Epithelial cell of esophagus (primary cell): ENCODE measurements around the gene EFEMP2.

Experiments used
- DNase-seq: peaks from one replicate; pipeline ENCODE4 v3.0.0; 2010; ENCODE audit warnings: low read depth
- H3K4me3 ChIP-seq: 2 replicates; pipeline ENCODE4 v1.5.1; 2011; ENCODE audit warnings: mild to moderate bottlenecking, low read length, control low read depth
- TF ChIP-seq, protein P1 (sequence below): IDR thresholded peaks from 2 replicates; pipeline ENCODE4 v1.5.1; 2011; ENCODE audit warnings: low read depth, mild to moderate bottlenecking, low read length, control low read depth, inconsistent platforms; ENCODE audit not compliant: insufficient read depth; ENCODE audit errors: missing control alignments

The EFEMP2 gene

DNA sequence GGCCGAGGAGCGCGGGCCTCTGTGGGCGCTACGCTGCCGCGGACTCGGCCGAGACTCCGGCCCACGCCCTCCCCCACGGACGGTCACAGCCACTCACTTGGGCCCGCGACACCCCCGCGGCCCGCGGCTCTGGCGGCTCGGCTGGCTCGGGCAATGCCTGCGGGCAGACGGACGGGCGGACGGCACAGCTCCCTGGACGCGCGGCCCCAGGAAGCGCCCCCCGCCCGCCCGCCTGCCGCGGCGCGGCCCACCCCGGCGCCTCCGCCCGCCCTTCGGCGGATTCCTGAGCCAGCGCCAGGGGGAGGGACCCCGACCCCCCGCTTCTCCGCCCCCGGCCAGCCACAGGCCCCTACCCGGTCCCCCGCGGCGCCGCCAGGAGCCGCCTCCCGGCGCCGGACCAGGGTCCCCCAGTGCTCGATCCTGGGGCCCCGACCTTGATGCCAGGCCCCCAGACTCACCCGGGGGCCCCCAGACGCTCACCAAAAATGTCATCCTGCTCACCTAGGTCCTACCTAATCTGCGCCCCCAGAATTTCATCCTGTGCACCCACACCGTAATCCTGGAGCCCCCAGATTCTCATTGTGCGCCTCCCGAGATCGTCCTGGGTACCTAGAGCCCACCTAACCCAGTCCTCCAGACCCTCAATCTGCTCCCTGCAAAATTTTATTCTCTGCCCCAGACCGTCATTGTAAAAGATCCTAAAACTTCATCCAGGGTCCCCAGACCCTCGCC, at the start of gene EFEMP2:
EFEMP2 (minus strand) TSS at position 215 of the 732 bp plus-strand sequence. CDS start 446 bp downstream, outside the sequence.
- TF ChIP-seq, protein P1, sequence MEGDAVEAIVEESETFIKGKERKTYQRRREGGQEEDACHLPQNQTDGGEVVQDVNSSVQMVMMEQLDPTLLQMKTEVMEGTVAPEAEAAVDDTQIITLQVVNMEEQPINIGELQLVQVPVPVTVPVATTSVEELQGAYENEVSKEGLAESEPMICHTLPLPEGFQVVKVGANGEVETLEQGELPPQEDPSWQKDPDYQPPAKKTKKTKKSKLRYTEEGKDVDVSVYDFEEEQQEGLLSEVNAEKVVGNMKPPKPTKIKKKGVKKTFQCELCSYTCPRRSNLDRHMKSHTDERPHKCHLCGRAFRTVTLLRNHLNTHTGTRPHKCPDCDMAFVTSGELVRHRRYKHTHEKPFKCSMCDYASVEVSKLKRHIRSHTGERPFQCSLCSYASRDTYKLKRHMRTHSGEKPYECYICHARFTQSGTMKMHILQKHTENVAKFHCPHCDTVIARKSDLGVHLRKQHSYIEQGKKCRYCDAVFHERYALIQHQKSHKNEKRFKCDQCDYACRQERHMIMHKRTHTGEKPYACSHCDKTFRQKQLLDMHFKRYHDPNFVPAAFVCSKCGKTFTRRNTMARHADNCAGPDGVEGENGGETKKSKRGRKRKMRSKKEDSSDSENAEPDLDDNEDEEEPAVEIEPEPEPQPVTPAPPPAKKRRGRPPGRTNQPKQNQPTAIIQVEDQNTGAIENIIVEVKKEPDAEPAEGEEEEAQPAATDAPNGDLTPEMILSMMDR = no peak
- peak within 1 kb of the TSS; percentile 65 for H3K4me3 ChIP-seq
- DNase-seq = no peak

DNA sequence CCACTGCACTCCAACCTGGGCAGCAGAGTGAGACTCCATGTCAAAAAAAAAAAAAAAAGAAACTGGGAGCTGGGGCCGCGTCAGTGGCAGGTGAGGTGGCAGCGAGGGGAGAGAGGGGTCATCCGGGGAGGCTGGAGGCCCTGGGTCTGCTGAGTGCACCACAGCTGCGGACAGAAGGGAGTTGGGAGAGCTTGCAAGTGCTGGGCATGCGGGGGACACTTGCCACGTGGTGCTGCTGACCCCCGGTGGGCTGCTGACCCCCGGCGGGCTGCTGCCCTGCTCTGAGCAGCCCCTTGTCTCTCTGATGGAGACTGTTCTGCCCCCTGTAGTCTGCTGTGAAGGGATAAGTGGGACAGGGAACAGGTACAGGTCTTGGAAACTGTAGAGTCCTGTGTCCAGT, 49.3 kb upstream of the EFEMP2 start:
- H3K4me3 ChIP-seq = no peak overlapping the region
- DNase-seq = no peak
- TF ChIP-seq, protein P1 = no peak

DNA sequence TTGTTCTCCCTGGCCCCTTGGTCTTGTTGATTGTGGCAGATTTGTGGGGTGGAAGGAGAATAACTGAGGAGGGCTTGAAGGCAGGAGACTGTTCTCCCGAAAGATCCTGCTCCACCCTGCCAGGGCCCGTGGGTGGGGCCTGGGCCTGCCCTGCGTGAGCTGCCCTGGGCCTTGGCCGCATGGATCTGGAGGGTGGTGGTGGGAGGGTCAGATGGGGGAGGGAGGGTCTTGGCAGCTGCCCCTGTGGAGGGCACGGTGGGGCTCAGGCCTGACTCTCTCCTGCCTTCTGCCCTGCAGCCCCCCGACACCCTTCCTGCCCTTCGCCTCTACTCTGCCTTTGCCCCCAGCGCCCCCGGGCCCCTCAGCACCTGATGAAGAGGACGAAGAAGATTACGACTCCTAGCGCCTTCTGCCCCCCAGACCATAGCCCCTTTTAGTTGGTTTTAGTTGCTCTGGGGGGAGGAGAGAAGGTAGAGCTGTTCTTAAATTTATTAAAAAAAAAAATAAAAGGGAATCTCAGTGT, 48.5 kb upstream of the EFEMP2 start:
- no peak for DNase-seq
- H3K4me3 ChIP-seq = peak overlapping the region; percentile 62
- TF ChIP-seq, protein P1 = no peak

DNA sequence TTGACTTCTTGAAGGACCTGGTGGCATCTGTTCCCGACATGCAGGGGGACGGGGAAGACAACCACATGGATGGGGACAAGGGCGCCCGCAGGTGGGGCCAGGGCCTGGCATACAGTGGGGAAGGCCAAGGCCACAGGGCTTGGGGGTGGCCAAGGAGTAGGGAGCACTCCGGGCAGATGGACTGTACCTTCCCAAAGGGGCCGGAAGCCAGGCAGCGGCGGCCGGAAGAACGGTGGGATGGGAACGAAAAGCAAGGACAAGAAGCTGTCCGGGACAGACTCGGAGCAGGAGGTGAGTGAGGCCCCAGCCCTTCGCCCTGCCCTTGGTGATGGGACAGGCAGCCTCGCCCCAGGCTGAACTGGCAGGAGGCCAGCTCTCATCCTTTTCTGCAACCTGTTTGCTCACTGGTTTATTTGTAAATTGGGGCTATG, 47.8 kb upstream of the EFEMP2 start:
- TF ChIP-seq, protein P1 = no peak
- peak overlapping the region; percentile 62 for H3K4me3 ChIP-seq
- DNase-seq = no peak

DNA sequence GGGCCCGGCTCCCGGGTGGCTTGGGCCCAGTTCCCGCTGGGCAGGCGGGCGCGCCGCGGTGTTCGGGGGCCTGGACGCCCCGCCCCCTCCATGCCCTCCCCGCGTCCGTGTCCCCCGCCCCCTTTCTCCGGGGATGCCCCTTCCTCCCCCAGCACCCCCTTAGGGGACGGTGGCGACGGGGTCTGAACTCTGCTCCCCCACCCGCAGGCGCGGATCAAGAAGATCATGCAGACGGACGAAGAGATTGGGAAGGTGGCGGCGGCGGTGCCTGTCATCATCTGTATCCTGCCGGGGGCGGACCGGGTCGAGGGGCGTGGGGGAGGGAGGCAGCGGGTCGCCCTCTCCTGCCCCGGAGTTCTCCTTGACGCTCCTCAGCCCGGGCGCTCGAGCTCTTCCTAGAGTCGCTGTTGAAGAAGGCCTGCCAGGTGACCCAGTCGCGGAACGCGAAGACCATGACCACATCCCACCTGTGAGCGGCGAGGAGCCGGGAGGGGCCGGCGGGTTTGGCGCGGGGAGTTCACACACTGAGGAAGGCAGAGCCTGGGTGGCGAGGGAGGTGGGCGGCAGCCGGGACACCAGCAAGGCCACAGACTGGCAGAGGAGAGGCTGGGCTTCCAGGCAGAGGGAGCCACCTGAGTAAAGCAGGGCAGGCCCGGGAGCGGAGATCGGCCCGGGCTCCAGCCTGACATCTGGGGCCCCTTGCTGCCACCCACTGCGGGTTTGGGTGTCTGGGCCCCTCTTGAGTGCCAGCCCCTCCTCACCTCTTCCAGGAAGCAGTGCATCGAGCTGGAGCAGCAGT, 47.2 kb upstream of the EFEMP2 start:
- peak overlapping the region; percentile 62 for H3K4me3 ChIP-seq
- no peak for DNase-seq
- TF ChIP-seq, protein P1 = no peak

DNA sequence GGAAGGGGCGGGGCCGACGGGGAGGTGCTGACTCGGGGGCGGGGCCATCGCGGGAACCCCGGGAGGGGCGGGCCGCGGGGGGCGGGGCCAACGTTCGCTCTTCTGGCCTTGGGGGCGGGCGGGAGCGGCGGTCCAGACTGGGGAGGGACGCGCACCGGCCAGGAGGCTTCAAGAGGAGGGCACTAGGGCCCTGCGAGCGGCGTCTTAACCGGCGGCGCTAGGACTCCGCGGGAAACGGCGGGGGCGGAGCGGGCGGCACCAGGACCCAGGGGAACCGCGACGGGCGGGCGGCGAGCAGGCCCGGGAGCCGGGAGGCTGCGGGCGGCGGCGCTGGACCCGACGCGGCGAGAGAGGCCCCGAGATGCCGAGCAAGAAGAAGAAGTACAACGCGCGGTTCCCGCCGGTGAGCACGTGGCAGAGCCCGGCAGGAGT, 46.6 kb upstream of the EFEMP2 start, which contains the start of gene DRAP1:
DRAP1 (plus strand) TSS at position 286 of the 432 bp plus-strand sequence; CDS start at position 362, 76 bp downstream.
- DNase-seq = peak; percentile 99
- TF ChIP-seq, protein P1 = no peak
- H3K4me3 ChIP-seq = peak within 1 kb of the TSS; percentile 85
